ENCODE results near the gene TMOD3.

The TMOD3 gene

DNA sequence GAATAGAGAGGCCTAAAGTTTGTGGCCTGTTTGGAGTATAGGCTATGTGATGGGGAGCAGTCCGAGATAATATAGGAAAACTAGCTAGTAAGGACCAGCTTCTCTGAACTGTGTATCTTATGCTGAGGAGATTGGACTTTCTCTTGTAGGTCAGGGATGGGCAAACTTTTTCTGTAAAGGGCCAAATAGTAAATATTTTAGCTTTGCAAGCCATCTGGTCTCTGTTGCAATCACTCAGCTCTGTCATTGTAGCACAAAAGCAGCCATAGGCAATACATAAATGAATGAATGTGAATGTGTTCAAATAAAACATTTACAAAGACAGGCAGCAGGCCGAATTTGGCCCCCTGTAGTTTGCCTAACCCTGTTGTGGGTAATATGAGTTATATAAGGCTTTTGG lies 24.5 kb downstream of the TMOD3 start:
- H3K79me2 ChIP-seq (ENCODE audit: insufficient read depth, low read length): peaks cover 4% of the 10 kb centered on the region; the same call in 1 of the 2 replicates
- TF ChIP-seq, protein P1, sequence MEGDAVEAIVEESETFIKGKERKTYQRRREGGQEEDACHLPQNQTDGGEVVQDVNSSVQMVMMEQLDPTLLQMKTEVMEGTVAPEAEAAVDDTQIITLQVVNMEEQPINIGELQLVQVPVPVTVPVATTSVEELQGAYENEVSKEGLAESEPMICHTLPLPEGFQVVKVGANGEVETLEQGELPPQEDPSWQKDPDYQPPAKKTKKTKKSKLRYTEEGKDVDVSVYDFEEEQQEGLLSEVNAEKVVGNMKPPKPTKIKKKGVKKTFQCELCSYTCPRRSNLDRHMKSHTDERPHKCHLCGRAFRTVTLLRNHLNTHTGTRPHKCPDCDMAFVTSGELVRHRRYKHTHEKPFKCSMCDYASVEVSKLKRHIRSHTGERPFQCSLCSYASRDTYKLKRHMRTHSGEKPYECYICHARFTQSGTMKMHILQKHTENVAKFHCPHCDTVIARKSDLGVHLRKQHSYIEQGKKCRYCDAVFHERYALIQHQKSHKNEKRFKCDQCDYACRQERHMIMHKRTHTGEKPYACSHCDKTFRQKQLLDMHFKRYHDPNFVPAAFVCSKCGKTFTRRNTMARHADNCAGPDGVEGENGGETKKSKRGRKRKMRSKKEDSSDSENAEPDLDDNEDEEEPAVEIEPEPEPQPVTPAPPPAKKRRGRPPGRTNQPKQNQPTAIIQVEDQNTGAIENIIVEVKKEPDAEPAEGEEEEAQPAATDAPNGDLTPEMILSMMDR (IDR thresholded peaks at IDR 0.05; ENCODE audit: insufficient read depth, low read length, poor library complexity, severe bottlenecking): no peak
- no peak for TF ChIP-seq EZH2phosphoT487 (conservative IDR thresholded peaks at IDR 0.05; ENCODE audit: low read length)

DNA sequence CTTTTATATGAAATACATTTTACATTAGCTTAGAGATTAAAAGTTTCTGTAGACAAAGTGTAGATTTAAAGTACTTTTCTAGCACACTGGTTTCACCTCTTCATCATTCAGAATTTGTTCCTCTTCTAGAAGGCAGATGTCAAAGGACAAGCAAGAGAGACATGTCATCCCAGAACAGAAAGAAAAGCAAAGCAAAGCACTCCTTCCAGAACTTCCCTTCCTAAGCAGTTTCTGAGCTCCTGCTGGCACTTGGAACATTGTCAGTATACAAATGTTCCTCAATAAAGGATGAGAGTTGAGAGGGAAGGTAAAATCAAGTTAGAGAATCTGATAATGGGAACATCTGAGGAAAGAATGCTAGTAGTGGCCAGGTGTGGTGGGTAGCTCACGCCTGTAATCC lies 26.2 kb downstream of the TMOD3 start:
- H3K36me3 ChIP-seq (ENCODE audit: low read length): no peaks in the 10 kb centered on the region
- no peaks in the 10 kb centered on the region for H3K9me2 ChIP-seq (replicated peaks; ENCODE audit: insufficient read depth, low read length)
- H3K4me2 ChIP-seq (ENCODE audit: low read depth, low read length, poor library complexity, severe bottlenecking): no peak overlapping the region
- H3K9ac ChIP-seq (ENCODE audit: low read length): no peak overlapping the region
- H3K27me3 ChIP-seq (ENCODE audit: low read length): no peaks in the 10 kb centered on the region
- H3F3A ChIP-seq (ENCODE audit: insufficient read depth): no peaks in the 10 kb centered on the region
- H4K20me1 ChIP-seq (ENCODE audit: low read depth, low read length): 0 out of 2 replicates have a peak, but pooled peaks cover 7% of the 10 kb centered on the region
- H2AFZ ChIP-seq (ENCODE audit: low read depth, low read length, severe bottlenecking): no peak overlapping the region
- TF ChIP-seq, protein P1 (IDR thresholded peaks at IDR 0.05; ENCODE audit: insufficient read depth, low read length, poor library complexity, severe bottlenecking): no peak
- no peak for TF ChIP-seq EZH2phosphoT487 (conservative IDR thresholded peaks at IDR 0.05; ENCODE audit: low read length)
- no peaks in the 10 kb centered on the region for H3K79me2 ChIP-seq (ENCODE audit: insufficient read depth, low read length)
- H3K27ac ChIP-seq (ENCODE audit: low read depth, low read length): no peak overlapping the region
- no peak overlapping the region for H3K4me3 ChIP-seq (ENCODE audit: insufficient read depth, low read length, poor library complexity, severe bottlenecking)
- H3K9me3 ChIP-seq (ENCODE audit: insufficient read depth, low read length): no peaks in the 10 kb centered on the region

More for the DNA sequence above, 24.5 kb downstream of the TMOD3 start:
- Histone ChIP-seq H3K27ac (ENCODE audit: low read depth, low read length) (no peak overlapping the region), H3K9ac (ENCODE audit: low read length) (no peak overlapping the region), H3K4me2 (ENCODE audit: low read depth, low read length, poor library complexity, severe bottlenecking) (no peak overlapping the region), H4K20me1 (ENCODE audit: low read depth, low read length) (peaks cover 13% of the 10 kb centered on the region; the same call in 1 of the 2 replicates), H2AFZ (ENCODE audit: low read depth, low read length, severe bottlenecking) (no peak overlapping the region), H3K36me3 (ENCODE audit: low read length) (no peaks in the 10 kb centered on the region), H3K4me3 (ENCODE audit: insufficient read depth, low read length, poor library complexity, severe bottlenecking) (no peak overlapping the region), H3K9me3 (ENCODE audit: insufficient read depth, low read length) (no peaks in the 10 kb centered on the region), H3K27me3 (ENCODE audit: low read length) (no peaks in the 10 kb centered on the region), H3K9me2 (replicated peaks; ENCODE audit: insufficient read depth, low read length) (no peaks in the 10 kb centered on the region), H3F3A (ENCODE audit: insufficient read depth) (no peaks in the 10 kb centered on the region)

DNA sequence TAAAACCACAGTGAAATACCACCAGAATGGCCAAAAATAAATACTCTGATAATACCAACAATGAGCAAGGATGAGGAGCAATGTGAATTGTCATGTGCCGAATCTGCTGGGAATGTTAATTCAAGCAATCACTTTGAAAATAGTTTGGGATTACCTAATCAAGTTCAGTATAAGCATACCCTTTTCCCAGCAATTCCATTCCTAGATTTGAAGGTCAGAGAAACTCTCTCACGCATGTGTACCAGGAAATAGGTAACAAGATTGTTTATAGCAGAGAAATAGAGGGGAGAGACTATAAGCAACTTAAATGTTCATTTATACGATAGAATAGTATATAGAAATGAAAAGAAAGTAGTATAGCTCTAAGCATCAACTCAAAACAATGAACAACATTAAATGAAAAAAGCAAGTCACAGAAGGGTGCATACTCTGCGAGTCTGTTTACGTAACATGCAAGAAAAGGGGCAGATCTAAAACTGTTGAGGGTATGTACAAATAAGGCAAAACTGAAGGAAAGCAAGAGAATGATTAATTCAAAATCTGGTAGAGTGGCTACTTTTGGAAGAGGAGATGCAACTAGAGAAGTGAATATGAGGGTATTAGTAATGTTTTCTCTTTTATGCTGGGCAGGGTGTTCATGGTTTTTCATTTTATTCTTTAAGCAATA lies 27.4 kb downstream of the TMOD3 start:
- Histone ChIP-seq H3K27me3 (ENCODE audit: low read length) (no peaks in the 10 kb centered on the region), H3K4me3 (ENCODE audit: insufficient read depth, low read length, poor library complexity, severe bottlenecking) (no peak overlapping the region), H3K9me2 (replicated peaks; ENCODE audit: insufficient read depth, low read length) (no peaks in the 10 kb centered on the region), H2AFZ (ENCODE audit: low read depth, low read length, severe bottlenecking) (no peak overlapping the region), H3K79me2 (ENCODE audit: insufficient read depth, low read length) (no peaks in the 10 kb centered on the region), H3K4me2 (ENCODE audit: low read depth, low read length, poor library complexity, severe bottlenecking) (no peak overlapping the region), H3K9me3 (ENCODE audit: insufficient read depth, low read length) (no peaks in the 10 kb centered on the region), H3F3A (ENCODE audit: insufficient read depth) (no peaks in the 10 kb centered on the region), H4K20me1 (ENCODE audit: low read depth, low read length) (0 out of 2 replicates have a peak, but pooled peaks cover 7% of the 10 kb centered on the region), H3K9ac (ENCODE audit: low read length) (no peak overlapping the region), H3K27ac (ENCODE audit: low read depth, low read length) (no peak overlapping the region), H3K36me3 (ENCODE audit: low read length) (no peaks in the 10 kb centered on the region)
- no peak for TF ChIP-seq EZH2phosphoT487 (conservative IDR thresholded peaks at IDR 0.05; ENCODE audit: low read length)
- TF ChIP-seq, protein P1 (IDR thresholded peaks at IDR 0.05; ENCODE audit: insufficient read depth, low read length, poor library complexity, severe bottlenecking): no peak

Data from SU-DHL-6 (cell line).